GM19023 (cell line): ENCODE data around the gene MARK3.

Experiments
- ATAC-seq: cut with Tn5 transposase; IDR thresholded peaks from one replicate; pipeline ENCODE4 v1.9.1; 2021; ENCODE audit warnings: mild to moderate bottlenecking, moderate library complexity; ENCODE audit not compliant: unreplicated experiment

Gene MARK3

DNA sequence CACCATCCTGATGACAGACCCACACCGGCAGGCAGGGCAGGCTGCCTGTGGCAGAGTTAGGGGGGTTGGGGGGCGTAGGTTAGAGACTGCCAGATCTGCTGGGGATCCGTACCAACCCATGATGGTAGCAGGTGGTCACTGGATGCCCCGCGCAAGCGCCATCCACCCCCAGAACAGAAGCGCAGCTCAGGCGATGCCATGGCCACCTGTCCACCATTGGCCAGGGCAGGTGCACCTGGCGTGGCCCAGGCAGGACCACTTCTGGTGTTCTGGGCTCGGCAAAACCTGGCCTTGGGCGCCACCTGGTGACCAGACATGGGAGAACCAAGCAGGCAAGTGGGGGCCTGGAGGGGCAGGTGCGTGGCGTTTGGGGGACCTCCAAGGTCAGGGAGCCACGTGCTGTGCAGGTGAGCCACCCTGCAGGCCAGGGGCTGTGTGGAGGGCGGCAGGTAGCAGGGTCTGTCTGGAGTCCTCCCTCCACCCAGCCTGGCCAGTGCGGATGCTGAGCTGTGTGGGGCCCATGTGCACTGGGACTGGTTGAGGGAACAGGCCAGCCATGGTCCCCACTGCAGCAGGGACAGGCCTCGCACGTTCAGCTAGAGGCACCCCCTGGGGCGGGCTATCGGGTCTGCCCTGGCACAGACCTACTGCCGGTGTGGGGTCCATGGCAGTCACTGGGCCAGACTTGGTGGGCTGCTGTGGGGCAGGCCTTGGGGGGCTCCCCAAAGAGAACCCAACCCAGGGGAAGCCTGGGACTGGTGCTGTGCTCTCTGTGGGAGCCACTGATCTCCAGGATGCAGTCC is 161.6 kb downstream of the MARK3 start:
- peak; percentile 63 for ATAC-seq

GRCh38 chr14:103547455-103547940 is 162.3 kb downstream of the MARK3 start:
- ATAC-seq = no peak

DNA sequence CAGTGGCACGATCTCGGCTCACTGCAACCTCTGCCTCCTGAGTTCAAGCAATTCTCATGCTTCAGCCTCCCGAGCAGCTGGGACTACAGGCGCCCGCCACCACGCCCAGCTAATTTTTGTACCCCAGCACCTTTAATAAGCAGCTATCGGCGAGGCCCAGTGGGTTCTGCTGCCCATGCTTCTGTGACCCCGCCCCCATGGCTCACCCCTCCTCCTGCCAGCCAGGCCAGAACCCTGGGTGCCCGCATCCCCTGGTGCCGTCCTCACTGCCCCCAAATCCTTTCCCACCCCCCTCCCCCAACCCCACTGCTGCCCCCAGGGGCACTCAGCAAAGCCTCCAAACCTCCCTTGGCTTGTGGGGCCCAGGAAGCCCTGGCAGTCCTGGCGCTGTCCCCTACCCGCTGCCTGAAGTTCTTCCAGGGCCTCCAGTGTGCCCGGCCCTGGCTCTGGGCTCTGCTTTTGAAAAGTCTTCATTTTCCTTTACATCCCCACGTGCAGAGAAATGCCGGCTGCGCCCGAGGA is 162.8 kb downstream of the MARK3 start:
- ATAC-seq = no peak

- no peak for ATAC-seq
These were observed 163.5 kb downstream of the MARK3 start for GRCh38 chr14:103548463-103549351.

DNA sequence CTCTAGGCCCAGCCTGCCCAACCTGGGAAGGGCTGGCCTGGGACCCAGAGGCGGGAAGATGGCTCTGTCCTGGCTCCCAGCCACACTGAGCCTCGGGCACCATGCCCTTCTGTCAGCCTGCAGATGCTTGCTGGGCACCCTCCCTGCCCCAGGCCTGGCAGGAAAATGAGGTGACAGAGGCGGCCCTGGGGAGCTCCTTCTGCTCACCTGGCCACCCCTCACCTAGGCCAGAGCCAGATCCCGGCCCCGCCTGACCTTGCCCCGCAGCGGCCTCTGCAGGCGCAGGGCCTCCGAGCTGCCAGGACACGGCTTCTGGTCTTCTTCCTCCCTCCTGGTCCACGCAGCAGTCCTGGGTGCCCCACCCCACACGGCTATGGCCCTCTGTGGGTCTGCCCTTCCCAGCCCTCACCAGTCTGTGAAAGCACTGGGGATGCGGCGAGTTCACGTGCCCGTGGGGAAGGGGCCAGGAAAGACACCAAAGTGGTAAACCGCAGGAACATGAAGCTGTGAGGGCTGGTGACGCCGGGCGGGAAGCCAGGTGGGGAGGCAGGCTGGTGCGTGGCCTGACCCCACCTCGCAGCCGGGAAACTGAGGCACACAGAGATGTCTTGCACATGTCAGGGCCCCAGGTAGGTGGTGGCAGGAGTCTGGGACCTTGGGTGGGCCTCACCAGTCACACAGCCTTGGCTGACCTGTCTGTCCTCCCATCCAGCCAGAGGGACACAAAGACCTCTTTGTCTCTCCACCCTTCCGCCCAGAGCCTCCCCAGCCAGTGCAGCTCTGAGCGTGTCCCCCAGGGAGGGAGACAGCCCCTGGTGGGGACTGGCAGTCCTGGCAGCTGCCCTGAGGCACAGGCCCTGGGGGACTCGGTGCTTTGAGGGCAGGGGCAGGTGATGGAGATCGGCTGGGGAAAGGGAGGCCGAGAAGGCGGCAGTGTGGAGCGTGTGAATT is 164.4 kb downstream of the MARK3 start:
- no peak for ATAC-seq

DNA sequence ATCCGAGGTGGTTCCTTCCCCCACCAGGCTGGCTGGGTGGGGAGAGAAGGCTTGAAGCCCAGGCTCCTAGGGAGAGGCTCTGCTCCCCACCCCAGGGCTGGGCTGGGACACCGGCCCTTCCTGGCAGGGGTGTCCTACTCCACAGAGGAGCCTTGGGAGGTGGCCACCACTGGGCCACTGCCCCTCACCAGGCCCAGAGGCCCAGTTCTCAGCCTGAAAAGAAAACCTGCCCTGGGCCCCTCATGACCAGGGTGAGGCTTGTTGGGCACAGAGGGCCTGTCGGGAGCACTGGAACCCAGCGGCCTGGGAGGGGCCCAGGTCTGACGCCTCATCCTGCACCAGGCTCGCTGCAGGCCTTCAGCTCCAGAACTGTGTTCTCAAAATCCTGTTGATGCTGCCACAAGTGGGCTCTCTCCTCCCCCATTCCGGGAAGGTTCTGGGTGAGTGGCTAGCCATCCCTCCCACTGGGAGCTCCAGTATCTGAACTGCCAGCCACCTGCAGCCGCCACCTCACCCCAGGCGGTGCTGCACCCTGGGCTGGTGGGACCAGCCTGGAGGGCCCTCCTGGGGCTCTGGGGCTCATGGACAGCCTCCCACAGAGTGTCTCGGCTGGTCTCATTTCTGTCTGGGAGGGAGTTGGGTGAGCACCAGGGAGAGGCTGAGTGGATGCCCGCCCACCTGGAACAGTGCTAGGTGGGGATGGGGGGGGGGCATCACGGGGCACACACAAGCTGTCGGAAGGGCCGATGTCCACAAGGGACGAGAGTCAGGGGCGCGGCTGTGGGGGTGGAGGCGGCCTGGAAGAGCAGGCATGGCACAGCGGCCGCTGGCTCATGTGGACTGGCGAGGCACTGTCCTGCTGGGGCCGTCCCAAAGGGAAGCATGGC is 165.5 kb downstream of the MARK3 start:
- ATAC-seq = no peak

GRCh38 chr14:103551338-103551762 is 166.1 kb downstream of the MARK3 start:
- ATAC-seq = no peak

- ATAC-seq = no peak
These were observed 167.0 kb downstream of the MARK3 start for GRCh38 chr14:103552011-103552845.

GRCh38 chr14:103552846-103553210 is 167.6 kb downstream of the MARK3 start:
- no peak for ATAC-seq
